AG04450 (cell line): ENCODE measurements around the gene ZNF320. TPM values are rescaled to one million over a fixed set of nuclear protein-coding genes. Genes with fewer than 3 reads are reported as not detected.
"Not testable (repeated sequence)": the region's sequence is repeated elsewhere in the genome, so short reads cannot be mapped to it uniquely, and the experiment has no call there.

Source experiments
- CTCF ChIA-PET: fragments of 300-600, 350-600 bp; formaldehyde crosslinking; extraction: SDS; loops from one replicate; lab custom pipeline; 2022; ENCODE audit warnings: antibody characterized with exemption, inconsistent platforms; lab: Charles Lee
- POLR2A ChIA-PET: fragments of 350-600 bp; formaldehyde crosslinking; extraction: SDS; loops from one replicate; lab custom pipeline; 2021; ENCODE audit warnings: antibody characterized with exemption, inconsistent platforms; lab: Yijun Ruan, JAX
- DNase-seq: peaks from one replicate; pipeline ENCODE4 v3.0.0-alpha.2; 2011; ENCODE audit warnings: low read depth, low spot score
- H3K27ac ChIP-seq: one replicate; pipeline ENCODE4 v1.5.1; 2012; ENCODE audit warnings: low read depth, low read length, control low read depth
- H3K27me3 ChIP-seq: one replicate; pipeline ENCODE4 v1.6.0; 2012; ENCODE audit warnings: low read length; ENCODE audit not compliant: control insufficient read depth, insufficient read depth
- H3K4me3 ChIP-seq: 2 replicates; pipeline ENCODE4 v1.5.1; 2011; ENCODE audit warnings: mild to moderate bottlenecking, low read depth, low read length, control low read depth
- H3K9me3 ChIP-seq: 2 replicates; pipeline ENCODE4 v1.5.1; 2012; ENCODE audit warnings: low read length; ENCODE audit not compliant: control insufficient read depth, insufficient read depth
- CTCF ChIP-seq: IDR thresholded peaks from 2 replicates; pipeline ENCODE4 v1.5.1; 2011; ENCODE audit warnings: low read depth, low read length, control low read depth, inconsistent platforms
- polyA plus RNA-seq: library from polyadenylated mRNA; depleted of rRNA; stranded (reverse); fragments of >200 nt; gene quantifications from 2 replicates; pipeline ENCODE4 v1.2.3, GENCODE V29; 2011

The ZNF320 gene
- polyA plus RNA-seq, 1 experiment, result 7.7 TPM

- Histone ChIP-seq H3K27ac (no peak overlapping the region), H3K27me3 (no peaks in the 10 kb centered on the region), H3K9me3 (peaks cover 13% of the 10 kb centered on the region), H3K4me3 (no peak overlapping the region)
- DNase-seq, result no peak
- ChIA-PET CTCF (no interaction called here), POLR2A (no interaction called here)
- no peak for TF ChIP-seq CTCF
Observed at GRCh38 chr19:52901842-52902241, 4.4 kb upstream of the ZNF320 start.

- POLR2A ChIA-PET, DNase-seq, H3K4me3 ChIP-seq, H3K27me3 ChIP-seq, H3K27ac ChIP-seq: not testable (repeated sequence)
- CTCF ChIA-PET, result interaction anchor here (1.2 kb wide), 1 partner anchor 10 kb away, joined by 4 read pairs; no protein-coding TSS in a partner anchor
- peaks cover 12% of the 10 kb centered on the region for H3K9me3 ChIP-seq
Observed at GRCh38 chr19:52898596-52898995, 1.2 kb upstream of the ZNF320 start.

DNA sequence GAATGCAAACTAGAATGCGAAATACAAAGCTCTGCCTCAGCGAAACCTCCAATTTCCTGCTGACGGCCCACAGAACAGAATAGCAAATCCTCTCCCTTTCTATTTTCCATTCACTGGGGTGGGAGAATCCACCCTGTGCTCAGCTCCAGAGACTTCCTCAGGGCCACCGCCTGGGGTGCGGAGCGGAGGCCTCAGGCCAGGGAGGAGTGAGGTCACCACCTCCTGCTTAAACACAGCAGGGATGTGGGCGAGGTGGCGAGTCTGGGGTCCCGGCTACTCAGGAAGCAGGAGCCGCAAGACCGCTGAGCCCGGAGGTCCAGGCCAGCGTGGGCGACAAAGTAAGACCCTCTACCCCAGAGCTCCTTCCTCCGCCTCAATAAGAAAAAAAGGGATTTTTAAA lies 666 bp upstream of the ZNF320 start:
- Histone ChIP-seq H3K27me3 (no peaks in the 10 kb centered on the region), H3K27ac (no peak overlapping the region), H3K9me3 (peaks cover 12% of the 10 kb centered on the region), H3K4me3 (no peak overlapping the region)
- no peak for TF ChIP-seq CTCF
- DNase-seq, result no peak
- CTCF ChIA-PET, result interaction anchor here (1.2 kb wide), 1 partner anchor 10 kb away, joined by 4 read pairs; no protein-coding TSS in a partner anchor
- POLR2A ChIA-PET, result no interaction called here

DNA sequence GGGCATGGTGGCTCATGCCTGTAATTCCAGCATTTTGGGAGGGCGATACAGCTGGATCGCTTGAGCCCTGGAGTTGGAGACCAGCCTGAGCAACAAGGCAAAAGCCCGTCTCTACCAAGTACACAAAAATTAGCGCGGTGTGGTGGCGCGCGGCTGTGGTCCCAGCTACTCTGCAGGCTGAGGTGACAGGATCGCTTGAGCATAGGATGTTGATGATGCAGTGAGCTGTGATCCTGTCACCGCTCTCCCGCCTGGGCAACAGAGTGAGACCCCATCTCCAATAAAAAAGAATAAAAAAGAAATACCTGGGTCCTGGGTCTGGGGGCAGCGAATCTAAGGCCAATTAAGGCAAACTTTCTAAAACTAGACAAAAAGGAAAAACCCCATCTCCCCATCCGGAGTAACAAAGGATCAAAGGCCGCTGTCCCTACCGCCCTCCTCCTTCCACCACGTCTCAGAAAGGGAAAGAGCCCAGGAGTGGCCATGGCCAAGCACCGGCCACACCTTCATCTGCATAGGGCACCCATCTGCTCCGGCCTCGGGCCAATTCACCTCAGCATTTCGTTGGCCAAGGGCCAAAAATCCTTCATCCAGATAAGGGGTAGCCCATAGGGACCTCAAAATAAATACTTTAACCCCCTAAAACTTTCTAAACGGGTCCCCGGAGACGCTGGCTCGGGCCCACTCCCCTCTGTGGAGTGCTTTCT lies 851 bp downstream of the ZNF320 start:
- ChIA-PET CTCF (interaction anchor here (0.6 kb wide), 2 partner anchors 78 to 1134 kb away, joined by 3 to 6 read pairs; no protein-coding TSS in a partner anchor), POLR2A (no interaction called here)
- peak overlapping the region; percentile 94 for H3K27ac ChIP-seq
- TF ChIP-seq CTCF, result no peak
- H3K27me3 ChIP-seq, result no peaks in the 10 kb centered on the region
- peaks cover 12% of the 10 kb centered on the region for H3K9me3 ChIP-seq
- peak overlapping the region; percentile 90 for H3K4me3 ChIP-seq
- DNase-seq, result no peak

- ChIA-PET POLR2A (no interaction called here), CTCF (no interaction called here)
- no peaks in the 10 kb centered on the region for H3K27me3 ChIP-seq
- no peak overlapping the region for H3K4me3 ChIP-seq
- no peak for DNase-seq
- H3K27ac ChIP-seq, result no peak overlapping the region
- no peak for TF ChIP-seq CTCF
- peaks cover 4% of the 10 kb centered on the region for H3K9me3 ChIP-seq
Observed at GRCh38 chr19:52891336-52891735, 6.1 kb downstream of the ZNF320 start.
